ENCODE data around the gene DLD.
A peak's percentile ranks its signal among the peaks of the same experiment; 100 is the strongest.
"Not testable (repeated sequence)": the region's sequence is repeated elsewhere in the genome, so short reads cannot be mapped to it uniquely, and the experiment has no call there.

The DLD gene

DNA sequence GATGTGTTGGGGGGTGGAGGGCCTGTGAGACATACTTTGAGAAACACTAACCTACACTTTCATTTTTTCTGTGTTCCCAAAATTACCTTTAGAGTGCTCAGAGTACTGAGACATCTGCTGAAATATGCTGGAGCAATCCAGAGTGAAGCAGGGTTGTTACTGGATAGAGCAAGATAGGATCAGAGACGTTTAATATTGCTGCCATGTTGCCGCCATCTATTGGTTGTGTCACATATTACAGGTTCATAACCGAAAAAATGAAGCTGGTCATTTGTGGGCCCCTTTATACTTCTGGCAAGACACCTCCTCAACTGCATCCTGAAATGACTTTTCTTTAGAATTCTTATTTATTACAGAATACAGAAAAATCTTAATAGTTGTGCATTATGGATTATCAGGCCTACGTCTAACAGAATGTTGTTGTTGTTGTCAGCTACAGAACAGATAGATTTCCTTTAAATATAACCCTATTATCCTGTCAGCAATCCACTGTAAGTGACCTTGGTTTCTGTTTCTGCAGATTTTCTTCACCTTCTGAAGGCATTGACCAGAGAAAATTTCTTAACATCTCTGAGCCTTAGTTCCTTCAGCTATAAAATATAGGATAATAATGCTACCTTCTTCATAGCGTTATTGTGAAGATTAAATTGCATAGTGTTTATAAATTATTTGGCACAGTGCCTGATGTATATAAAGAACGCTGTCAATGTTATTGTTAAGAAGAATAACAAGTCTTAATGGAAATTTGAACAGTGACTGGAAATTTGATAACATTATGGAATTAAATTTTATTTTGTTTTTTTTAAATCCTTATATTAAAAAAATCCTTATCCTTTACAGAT is 16.2 kb upstream of the DLD start:
- peak; percentile 83 for DNase-seq

GRCh38 chr7:107876916-107877315 is 14.1 kb upstream of the DLD start:
- no peak for DNase-seq

- DNase-seq: no peak
Observed at GRCh38 chr7:107877731-107878382, 13.1 kb upstream of the DLD start.

DNA sequence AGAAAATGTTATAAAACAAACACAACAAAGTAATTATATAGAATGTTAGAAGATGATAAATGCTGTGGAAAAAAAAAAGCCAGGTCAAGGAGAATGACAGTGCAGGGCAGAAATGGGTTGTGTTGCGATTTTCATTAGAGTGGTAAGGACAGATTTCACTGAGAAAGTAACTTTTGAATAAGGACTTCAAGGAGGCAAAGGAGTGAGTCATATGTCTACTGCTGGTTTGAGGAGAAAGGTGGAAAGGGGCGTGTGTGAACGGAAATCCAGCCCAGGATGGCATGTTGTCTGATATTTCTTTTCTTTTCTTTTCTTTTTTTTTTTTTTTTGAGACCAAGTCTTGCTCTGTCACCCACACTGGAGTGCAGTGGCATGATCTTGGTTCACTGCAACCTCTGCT is 12.3 kb upstream of the DLD start:
- no peak for DNase-seq

GRCh38 chr7:107879400-107880035 is 11.5 kb upstream of the DLD start:
- peak; percentile 77 for DNase-seq

DNA sequence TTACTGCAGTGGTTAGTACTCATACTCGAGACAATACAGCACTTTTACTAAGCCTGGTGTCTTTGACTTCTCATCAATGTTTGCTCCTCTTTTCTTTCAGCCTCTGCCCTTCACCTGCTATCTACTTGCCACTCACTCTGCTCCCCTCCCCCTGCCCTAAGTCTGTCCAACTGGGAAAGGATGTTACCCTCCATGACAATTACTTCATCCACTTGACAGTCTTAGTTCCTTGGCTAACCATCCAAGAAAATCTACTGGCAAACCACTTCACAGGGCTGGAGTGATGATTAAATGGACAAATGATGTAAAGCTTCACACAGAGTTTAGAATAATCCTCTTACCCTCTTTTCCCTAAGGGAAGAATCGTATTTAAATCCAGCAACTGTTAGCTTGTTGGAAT is 8.2 kb upstream of the DLD start:
- no peak for DNase-seq

DNA sequence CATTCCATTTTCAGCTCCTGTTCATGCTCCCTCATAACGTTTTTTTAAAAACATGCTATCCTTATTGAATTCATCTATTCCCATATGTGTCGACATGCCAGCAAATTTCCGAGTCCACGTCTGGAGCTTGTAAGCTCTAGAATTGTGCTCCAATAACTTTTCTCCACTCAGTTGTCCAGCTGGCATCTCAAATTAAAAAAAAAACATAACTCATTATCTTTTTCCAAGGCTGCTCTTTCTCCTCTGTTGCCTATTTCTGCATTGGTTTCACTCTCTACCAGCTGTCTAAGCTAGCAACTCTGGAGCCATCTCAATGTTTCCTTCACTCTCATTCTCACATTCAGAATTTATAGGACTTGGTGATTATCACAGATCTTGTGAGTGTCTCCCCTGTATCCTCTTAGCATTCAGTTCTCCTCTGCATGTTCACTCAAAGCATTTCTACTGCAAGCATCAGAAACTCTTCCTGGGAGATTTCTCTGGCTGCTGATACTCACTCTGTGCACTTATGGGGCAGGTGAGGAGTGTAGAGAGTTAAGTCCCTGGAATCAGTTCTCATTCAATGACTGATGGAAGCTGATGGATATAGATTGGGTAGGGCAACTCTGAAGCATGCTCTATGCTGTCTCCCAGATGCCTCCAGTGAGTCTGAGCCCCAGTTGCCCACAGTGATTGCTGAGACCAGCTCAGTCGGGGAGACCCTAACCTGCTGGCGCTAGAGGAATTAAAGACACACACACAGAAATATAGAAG is 6.7 kb upstream of the DLD start:
- DNase-seq: no peak

DNA sequence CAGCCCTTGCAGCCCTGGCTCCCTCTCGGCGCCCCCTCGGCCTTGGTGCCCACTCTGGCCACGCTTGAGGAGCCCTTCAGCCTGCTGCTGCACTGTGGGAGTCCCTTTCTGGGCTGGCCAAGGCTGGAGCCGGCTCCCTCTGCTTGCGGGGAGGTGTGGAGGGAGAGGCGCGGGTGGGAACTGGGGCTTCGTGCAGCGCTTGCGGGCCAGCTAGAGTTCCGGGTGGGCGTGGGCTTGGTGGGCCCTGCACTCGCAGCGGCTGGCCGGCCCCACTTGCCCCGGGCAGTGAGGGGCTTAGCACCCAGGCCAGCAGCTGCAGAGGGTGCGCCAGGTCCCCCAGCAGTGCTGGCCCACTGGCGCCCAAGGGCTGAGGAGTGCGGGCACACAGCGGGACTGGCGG is 3.2 kb upstream of the DLD start:
- not testable (repeated sequence) for DNase-seq

DNA sequence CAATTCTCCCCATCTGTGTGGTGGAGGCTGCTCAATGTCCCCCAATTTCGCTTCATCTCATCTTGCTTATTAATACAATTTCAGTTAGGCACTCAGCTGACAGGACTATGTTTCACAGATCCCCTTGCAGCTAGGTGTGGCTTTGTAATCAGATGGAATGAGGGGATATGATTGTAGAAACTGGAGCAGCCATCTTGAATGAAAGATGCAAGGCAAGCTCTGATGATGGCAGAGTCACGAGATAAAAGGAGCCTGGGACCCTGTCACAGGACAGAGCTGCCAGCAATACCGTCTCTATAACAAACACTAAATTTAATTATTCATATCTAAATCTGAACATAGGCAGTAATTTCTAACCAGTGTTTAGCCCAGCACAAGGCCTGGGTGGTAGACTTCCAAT is 991 bp upstream of the DLD start:
- DNase-seq: no peak

- DNase-seq: no peak
Observed at GRCh38 chr7:107890493-107890961, 456 bp upstream of the DLD start.

- DNase-seq: peak; percentile 15
Observed at GRCh38 chr7:107891636-107892366, 818 bp downstream of the DLD start.

DNA sequence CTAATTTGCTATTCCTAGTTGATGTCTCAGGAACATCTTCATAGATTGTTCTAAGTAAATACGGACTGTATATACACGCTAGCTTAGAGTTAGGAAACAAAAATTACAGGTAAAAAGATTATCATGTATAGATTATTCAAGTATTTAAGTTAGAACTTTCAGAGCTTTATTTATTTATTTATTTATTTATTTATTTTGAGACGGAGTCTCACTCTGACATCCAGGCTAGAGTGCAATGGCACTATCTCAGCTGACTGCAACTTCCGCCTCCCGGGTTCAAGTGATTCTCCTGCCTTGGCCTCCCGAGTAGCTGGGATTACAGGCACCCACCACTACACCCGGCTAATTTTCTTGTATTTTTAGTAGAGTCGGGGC is 1.4 kb downstream of the DLD start:
- not testable (repeated sequence) for DNase-seq

- DNase-seq: no peak
Observed at GRCh38 chr7:107898997-107899594, 8.1 kb downstream of the DLD start.

GRCh38 chr7:107900496-107901015 is 9.6 kb downstream of the DLD start:
- no peak for DNase-seq

DNA sequence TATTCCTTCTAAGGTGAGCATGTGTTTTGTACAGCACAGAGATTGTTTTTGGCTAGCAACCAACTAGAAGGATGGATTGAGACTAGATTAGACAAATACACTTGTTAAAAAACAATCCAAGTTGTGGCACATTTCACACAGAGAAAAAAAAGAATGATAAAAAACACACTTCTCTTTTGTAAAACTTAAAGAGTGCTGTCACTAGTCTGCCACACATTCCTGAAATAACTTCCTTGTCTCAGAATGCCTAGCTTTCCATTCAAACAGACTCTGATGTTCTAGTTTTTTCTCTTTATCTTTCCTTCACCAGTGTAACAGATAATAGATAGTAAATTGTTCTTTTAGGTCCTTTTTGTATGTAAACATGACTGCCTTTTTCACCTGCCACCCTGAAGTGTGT is 11.4 kb downstream of the DLD start:
- DNase-seq: no peak

- DNase-seq: no peak
Observed at GRCh38 chr7:107907790-107908189, 16.8 kb downstream of the DLD start.

GRCh38 chr7:107909445-107909844 is 18.5 kb downstream of the DLD start:
- DNase-seq: no peak

GRCh38 chr7:107911981-107912380 is 21.0 kb downstream of the DLD start:
- DNase-seq: no peak

- DNase-seq: no peak
Observed at GRCh38 chr7:107913851-107914250, 22.9 kb downstream of the DLD start.

DNA sequence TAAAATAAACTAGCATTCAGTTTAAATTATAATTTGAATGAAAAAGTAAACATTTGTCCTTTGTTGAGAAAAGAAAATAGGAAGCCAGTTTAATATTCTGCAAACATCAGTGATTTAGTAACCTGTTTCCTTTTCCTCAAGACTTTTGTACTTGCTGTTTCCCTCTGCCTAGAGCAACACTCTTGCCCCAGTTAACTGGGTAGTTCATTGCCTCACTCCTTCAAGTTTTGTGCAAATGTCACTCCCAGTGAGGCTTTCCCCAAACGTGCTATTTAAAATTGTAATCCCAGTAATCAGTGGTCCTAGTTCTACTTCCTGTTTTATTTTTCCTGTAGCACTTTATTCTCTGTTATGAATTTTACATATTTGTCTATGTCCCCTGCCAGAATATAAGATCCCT is 23.8 kb downstream of the DLD start:
- no peak for DNase-seq

DNA sequence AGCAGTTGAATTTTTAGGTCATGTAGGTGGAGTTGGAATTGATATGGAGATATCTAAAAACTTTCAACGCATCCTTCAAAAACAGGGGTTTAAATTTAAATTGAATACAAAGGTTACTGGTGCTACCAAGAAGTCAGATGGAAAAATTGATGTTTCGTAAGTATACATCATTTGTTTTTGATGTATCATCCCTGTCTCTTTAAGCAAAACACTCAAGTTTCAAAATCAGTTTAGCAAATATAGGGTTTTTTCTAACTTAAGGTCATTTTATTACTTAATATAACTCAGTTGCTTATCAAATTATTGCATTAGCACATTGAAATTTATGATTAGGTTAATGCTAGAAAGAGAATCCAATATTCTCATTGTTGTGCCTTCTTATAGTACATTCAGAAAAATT is 24.6 kb downstream of the DLD start:
- DNase-seq: no peak
